Esophagus (tissue), 2 donors: ENCODE results near the gene PARP1. TPM values are rescaled to one million over a fixed set of nuclear protein-coding genes. Genes with fewer than 3 reads are reported as not detected.

Experiments used
- H3K27ac ChIP-seq, 2 donors: one replicate each; pipeline ENCODE4 v1.5.1; 2013; ENCODE audit warnings: low read depth in 2 of 2, mild to moderate bottlenecking in 2 of 2, inconsistent platforms in 1 of 2, low read length in 1 of 2, moderate library complexity in 1 of 2
- H3K27me3 ChIP-seq, 2 donors: one replicate each; pipeline ENCODE4 v1.6.1; 2013; ENCODE audit warnings: low read length in 2 of 2, control low read depth in 1 of 2, mild to moderate bottlenecking in 1 of 2; ENCODE audit not compliant: insufficient read depth in 2 of 2, control insufficient read depth in 1 of 2
- H3K36me3 ChIP-seq, 2 donors: one replicate each; pipeline ENCODE4 v1.6.1; 2013; ENCODE audit warnings: low read length in 1 of 2; ENCODE audit not compliant: control insufficient read depth in 2 of 2, insufficient read depth in 2 of 2
- H3K4me1 ChIP-seq, 2 donors: one replicate each; pipeline ENCODE4 v1.6.1; 2013; ENCODE audit warnings: low read length in 1 of 2; ENCODE audit not compliant: control insufficient read depth in 2 of 2, insufficient read depth in 2 of 2
- H3K4me3 ChIP-seq, 2 donors: one replicate each; pipeline ENCODE4 v1.5.1; 2013; ENCODE audit warnings: low read length in 2 of 2, mild to moderate bottlenecking in 2 of 2, low read depth in 1 of 2, moderate library complexity in 1 of 2
- H3K9me3 ChIP-seq, 2 donors: one replicate each; pipeline ENCODE4 v1.6.1; 2013; ENCODE audit warnings: mild to moderate bottlenecking in 2 of 2, low read depth in 1 of 2, low read length in 1 of 2, moderate library complexity in 1 of 2; ENCODE audit not compliant: control insufficient read depth in 2 of 2, insufficient read depth in 1 of 2
- WGBS, 2 donors: extraction: QIAGEN DNeasy Blood & Tissue Kit; methylation state at CpG; one replicate each; pipeline ENCODE4 v1.1.7; 2013; 5-methylcytosine and 5-hydroxymethylcytosine counted together
- polyA plus RNA-seq, 2 donors: library from polyadenylated mRNA; stranded (reverse); fragments of 200-250 nt; gene quantifications; one replicate each; pipeline ENCODE4 v1.2.3, GENCODE V29; 2013
- donor health status: healthy with polysubstance abuse.
- donor health status: Bipolar disorder and iron deficiency.

Gene PARP1
- polyA plus RNA-seq: 10 to 100 TPM; 10.6 to 29.0 TPM

DNA sequence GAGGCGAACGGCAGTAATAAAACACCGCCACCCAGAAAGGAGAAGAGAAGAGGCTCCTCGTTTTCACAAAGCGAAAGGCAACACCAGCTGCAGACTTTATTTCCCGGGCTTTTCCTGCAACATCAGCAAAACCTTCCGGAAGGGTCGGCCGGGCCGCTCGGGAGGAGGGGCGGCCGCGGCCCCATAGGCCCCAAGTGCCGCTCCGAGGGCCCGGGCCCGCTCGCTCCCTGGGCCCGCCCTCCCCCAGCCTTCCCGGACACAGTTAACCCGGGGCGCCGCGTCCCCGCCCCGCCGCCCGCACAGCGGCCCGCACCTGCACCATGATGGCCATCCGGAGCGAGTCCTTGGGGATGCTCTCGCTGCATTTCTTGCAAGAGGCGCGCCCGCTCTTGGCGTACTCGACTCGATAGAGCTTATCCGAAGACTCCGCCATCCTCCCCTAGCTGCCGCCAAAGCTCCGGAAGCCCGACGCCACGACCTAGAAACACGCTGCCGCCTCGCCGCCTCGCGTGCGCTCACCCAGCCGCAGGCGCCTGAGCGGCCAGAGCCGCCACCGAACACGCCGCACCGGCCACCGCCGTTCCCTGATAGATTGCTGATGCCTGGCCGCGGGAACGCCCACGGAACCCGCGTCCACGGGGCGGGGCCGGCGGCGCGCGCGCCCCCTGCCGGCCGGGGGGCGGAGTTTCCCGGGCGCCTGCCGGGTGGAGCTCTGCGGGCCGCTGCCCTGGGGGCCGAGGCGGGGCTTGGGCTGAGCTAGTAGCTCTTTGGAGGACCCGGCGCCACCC, at the start of gene PARP1:
TSS of gene PARP1 (minus strand) at position 597 of the 788 bp plus-strand sequence. CDS start at position 433, 164 bp downstream.
- WGBS, 2 donors: 0 to 1% methylated on average over 87 to 90 of the region's 90 CpGs
- Histone ChIP-seq H3K4me3 (peak within 1 kb of the TSS; percentile 84 to 92), H3K4me1 (peaks cover 7 to 13% of the 10 kb centered on the region in 2 donors), H3K36me3 (no peaks in the 10 kb centered on the region), H3K27ac (peak within 1 kb of the TSS; percentile 85), H3K9me3 (no peaks in the 10 kb centered on the region), H3K27me3 (no peaks in the 10 kb centered on the region)

DNA sequence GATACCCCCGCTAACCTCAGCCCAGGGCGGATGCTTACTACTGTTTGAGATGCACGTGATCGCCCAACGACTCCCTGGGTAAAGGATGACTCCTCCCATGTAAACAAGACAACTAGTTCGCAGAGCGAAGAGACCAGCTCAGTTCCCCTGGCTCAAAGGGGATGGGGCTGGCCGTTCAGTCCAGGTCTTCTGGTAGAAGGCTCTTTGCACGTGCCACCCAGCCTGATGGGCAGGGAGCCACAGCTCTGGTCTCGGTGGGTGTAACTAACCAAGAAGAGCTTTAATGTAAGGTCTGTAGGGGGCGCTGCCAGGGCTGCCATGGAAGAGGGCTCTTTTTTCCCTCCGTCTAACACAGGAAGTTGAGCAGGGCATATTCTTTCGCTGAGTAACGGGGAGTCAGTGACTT, 49.4 kb upstream of the PARP1 start:
- Histone ChIP-seq H3K9me3 (no peaks in the 10 kb centered on the region), H3K27me3 (no peaks in the 10 kb centered on the region), H3K27ac (no peak overlapping the region), H3K4me1 (no peaks in the 10 kb centered on the region), H3K36me3 (no peaks in the 10 kb centered on the region), H3K4me3 (no peak overlapping the region)
- WGBS, 2 donors: 53 to 57% methylated on average over 14 of the region's 14 CpGs

DNA sequence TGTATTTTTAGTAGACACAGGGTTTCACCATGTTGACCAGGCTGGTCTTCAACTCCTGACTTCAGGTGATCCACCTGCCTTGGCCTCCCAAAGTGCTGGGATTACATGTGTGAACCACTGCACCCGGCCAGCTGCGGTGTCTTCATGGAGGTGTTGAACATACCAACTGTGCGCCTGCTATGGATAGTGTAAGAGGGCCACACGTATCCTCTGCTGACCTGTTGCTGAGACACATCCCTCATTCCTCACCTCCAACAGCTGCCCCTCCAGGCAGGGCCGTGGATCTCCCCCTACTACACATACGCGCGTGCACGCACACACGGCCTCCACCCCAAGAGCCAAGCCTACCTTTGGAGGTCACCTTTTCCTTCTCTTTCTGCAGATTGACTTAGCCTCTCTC, 48.0 kb upstream of the PARP1 start:
- WGBS, 2 donors: 93 to 95% methylated on average over 10 of the region's 10 CpGs
- Histone ChIP-seq H3K27me3 (no peaks in the 10 kb centered on the region), H3K9me3 (no peaks in the 10 kb centered on the region), H3K4me3 (no peak overlapping the region), H3K36me3 (no peaks in the 10 kb centered on the region), H3K27ac (no peak overlapping the region), H3K4me1 (no peaks in the 10 kb centered on the region)

DNA sequence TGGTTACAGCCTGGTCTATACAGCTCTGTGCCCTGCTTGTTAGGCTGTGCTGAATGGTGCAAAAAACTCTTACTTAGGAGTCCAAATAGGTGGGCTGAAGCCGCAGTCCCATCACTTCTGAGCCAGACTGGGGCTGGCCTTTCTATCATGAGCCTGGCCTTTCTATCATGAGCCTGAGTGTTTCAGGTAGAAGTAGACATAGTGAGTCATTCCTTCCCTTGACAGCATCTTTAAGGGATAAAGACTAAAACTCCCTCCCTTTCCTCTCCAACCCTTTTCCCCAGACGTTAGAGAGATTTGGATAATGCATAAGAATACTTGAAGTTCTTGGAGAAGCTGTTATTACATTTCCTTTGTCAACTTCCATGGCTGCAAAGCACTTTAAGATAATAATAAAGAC, 46.5 kb upstream of the PARP1 start:
- H3K27me3 ChIP-seq: no peaks in the 10 kb centered on the region
- H3K9me3 ChIP-seq: no peaks in the 10 kb centered on the region
- WGBS, 2 donors: 58 to 73% methylated on average over 2 of the region's 2 CpGs
- no peak overlapping the region for H3K4me3 ChIP-seq
- no peak overlapping the region for H3K27ac ChIP-seq
- no peaks in the 10 kb centered on the region for H3K36me3 ChIP-seq
- no peaks in the 10 kb centered on the region for H3K4me1 ChIP-seq

DNA sequence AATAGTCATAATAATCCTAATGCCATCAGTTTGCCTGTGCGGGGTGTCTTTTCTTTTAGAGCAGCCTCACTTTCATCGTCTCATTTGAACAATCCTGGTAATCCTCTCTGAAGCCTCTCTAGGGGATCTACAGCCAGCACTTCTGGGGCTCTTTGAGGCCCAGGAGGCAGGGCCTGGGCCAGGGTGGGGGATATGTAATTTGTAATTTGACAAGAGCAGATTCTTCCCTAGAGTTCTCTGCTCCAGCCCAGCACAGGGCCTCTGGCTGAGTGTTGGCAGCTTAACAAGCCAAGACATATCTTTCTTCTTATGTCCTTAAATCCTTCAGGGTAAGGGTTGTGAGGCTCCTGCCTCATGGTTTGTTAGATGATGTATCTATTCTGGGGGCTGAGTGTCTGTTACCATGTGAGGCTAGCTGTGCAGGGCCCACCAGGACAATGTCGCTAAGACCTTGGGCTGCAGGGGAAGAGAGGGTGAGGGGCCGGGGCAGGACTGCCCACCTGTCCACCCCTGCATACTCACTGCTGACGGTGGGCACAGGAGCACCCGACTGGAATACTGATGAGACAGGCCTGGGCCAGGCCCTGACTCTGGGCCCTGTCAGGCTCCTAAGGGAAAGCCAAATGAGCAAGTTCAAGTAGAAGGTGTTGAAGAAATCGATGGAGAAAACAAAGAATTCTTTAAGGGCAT, 45.3 kb upstream of the PARP1 start:
- no peak overlapping the region for H3K27ac ChIP-seq
- no peaks in the 10 kb centered on the region for H3K27me3 ChIP-seq
- H3K4me3 ChIP-seq: no peak overlapping the region
- H3K36me3 ChIP-seq: no peaks in the 10 kb centered on the region
- H3K9me3 ChIP-seq: no peaks in the 10 kb centered on the region
- H3K4me1 ChIP-seq: no peaks in the 10 kb centered on the region
- 86 to 88% methylated on average over 7 of the region's 7 CpGs for WGBS, 2 donors

DNA sequence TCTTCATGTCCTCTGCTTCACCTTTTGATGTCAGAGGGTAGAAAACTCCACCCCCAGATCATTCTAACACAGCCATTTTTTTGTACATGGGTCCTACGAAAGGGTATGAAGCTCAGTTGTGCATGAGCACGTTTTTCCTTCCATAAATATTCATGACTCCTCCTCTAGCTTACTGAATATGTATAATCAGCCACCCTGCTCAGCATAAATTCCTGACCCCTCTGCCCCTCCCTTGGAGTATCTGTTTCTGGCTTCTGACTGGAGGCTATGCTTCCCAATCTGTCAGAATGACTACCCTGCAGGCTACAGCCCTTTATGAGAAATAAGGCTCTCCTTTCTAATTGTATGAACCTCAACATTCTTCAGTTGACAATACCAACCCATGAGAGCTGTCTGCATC, 42.8 kb upstream of the PARP1 start:
- no peaks in the 10 kb centered on the region for H3K9me3 ChIP-seq
- H3K27ac ChIP-seq: no peak overlapping the region
- H3K27me3 ChIP-seq: no peaks in the 10 kb centered on the region
- H3K4me1 ChIP-seq: no peaks in the 10 kb centered on the region
- no peak overlapping the region for H3K4me3 ChIP-seq
- 69 to 72% methylated on average over 2 of the region's 2 CpGs for WGBS, 2 donors
- no peaks in the 10 kb centered on the region for H3K36me3 ChIP-seq

DNA sequence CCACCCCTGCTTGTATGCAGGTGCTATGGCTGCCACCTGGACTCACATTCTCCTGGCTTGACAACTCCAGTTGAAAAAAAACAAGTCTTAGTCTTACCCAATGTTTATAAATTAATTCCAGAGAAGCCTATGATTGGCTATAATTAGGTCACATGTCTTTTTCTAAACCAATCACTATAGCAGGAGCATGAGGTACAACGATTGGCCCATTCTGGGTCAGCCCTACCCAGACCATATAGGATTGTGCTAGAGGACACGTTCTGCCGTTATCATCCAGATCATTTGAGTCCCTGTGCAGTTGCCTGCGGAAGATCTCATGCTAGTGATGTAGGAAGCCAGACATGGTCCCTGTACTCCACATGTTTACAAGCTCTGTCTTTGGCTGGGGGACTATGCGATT, 41.9 kb upstream of the PARP1 start:
- 71 to 74% methylated on average over 5 of the region's 5 CpGs for WGBS, 2 donors
- no peaks in the 10 kb centered on the region for H3K36me3 ChIP-seq
- H3K9me3 ChIP-seq: no peaks in the 10 kb centered on the region
- no peak overlapping the region for H3K4me3 ChIP-seq
- no peaks in the 10 kb centered on the region for H3K27me3 ChIP-seq
- no peak overlapping the region for H3K27ac ChIP-seq
- H3K4me1 ChIP-seq: no peaks in the 10 kb centered on the region

DNA sequence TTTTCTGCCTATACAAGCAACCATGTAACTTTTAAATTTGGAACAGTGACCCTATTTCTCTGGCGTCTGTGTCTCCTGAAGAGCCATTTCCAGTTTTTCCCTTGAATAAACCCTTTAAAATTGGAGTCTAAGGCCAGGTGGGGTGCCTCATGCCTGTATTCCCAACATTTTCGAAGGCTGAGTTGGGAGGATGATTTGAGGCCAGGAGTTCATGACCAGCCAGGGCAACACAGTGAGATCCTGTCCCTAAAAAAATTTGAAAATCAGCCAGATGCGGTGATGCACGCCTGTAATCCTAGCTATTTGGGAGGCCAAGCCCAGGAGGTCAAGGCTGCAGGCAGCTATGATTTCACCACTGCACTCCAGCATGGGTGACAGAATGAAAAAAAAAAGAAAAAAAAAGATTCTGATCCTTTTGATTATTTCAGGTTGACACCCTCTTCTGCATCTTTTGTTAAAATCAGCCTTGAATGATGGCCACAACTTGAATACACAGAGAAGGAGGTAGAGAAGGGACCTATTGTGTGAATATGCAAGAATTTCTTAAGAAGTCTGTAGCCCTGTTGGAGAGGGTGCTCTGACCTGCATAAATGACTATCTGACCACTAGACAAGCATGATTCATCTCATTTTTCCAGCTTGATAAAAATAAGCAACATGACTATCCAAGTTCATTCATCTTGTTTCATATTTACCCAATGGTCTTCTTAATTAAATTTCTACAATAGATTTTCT, 40.2 kb upstream of the PARP1 start:
- Histone ChIP-seq H3K9me3 (no peaks in the 10 kb centered on the region), H3K36me3 (no peaks in the 10 kb centered on the region), H3K4me3 (no peak overlapping the region), H3K27me3 (no peaks in the 10 kb centered on the region), H3K27ac (no peak overlapping the region), H3K4me1 (no peaks in the 10 kb centered on the region)
- WGBS, 2 donors: 78 to 79% methylated on average over 4 of the region's 4 CpGs

DNA sequence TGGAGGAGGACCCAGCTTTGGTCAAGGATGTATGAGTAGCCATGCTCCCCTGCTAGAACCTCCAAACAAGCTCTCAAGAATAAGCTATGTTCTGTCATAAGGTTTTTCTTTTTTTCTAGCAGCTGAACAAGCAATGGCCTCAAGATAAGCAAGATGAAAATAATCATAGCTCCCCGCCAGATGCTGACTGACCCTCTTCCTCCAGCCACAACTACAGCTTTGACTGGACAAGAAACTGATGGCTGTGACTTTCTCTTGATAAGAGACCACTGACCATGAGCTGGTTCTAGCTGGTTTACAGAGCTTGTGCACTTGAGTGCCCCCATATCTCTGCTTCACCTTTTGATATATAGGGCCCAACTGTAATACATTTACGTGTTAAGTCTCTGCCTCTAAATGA, 38.2 kb upstream of the PARP1 start:
- H3K27me3 ChIP-seq: no peaks in the 10 kb centered on the region
- no peaks in the 10 kb centered on the region for H3K4me1 ChIP-seq
- no peaks in the 10 kb centered on the region for H3K9me3 ChIP-seq
- no peak overlapping the region for H3K4me3 ChIP-seq
- H3K36me3 ChIP-seq: no peaks in the 10 kb centered on the region
- 89 to 94% methylated on average over 2 of the region's 2 CpGs for WGBS, 2 donors
- H3K27ac ChIP-seq: no peak overlapping the region
